ENCODE measurements around the gene MYADML2.

The MYADML2 gene

DNA sequence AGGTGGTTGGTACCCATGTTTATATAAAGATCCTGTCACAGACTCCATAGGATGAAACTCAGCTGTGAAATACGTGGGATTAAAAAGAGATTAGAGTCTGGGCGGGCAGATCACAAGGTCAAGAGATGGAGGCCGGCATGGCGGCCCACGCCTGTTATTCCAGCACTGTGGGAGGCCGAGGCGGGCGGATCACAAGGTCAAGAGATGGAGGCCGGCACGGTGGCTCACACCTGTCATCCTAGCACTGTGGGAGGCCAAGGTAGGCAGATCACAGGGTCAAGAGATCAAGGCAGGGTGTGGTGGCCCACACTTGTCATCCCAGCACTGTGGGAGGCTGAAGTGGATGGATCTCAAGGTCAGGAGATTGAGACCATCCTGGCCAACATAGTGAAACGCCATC lies 51.6 kb downstream of the MYADML2 start:
- DNase-seq, result no peak

DNA sequence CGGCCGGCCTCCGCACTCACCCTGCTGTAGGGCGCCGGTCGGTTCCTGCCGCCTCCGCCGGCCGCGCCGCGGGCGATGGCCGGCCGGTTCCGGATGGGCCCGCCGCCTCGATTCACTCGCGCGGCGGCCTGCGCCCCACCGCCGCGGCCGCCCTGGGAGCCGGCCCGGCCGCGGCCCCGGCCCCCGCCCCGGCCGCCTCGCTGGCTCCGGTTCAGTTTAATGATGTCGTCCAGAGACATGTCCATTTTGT lies 55.8 kb downstream of the MYADML2 start:
- DNase-seq, result no peak

GRCh38 chr17:81890447-81891302 lies 56.4 kb downstream of the MYADML2 start:
- no peak for DNase-seq
